OCI-LY1 (cell line): Measurements from ENCODE around the gene PTPRN2.

Source experiments
- H2AFZ ChIP-seq: fragments of 200-600 bp; sonication (generic), shearing (Covaris generic); 2 replicates; pipeline ENCODE4 v1.6.0; 2014; ENCODE audit warnings: antibody characterized with exemption, mild to moderate bottlenecking, low read length
- H3F3A ChIP-seq: fragments of 200-600 bp; sonication (generic), shearing (Covaris generic); 2 replicates; pipeline ENCODE4 v1.6.0; 2014; ENCODE audit warnings: mild to moderate bottlenecking, antibody characterized with exemption, low read length, moderate library complexity; ENCODE audit not compliant: insufficient read depth
- H3K27ac ChIP-seq: fragments of 200-600 bp; sonication (generic); 2 replicates; pipeline ENCODE4 v1.5.1; 2014; ENCODE audit warnings: low read length, mixed run types, mild to moderate bottlenecking, low read depth; ENCODE audit not compliant: poor library complexity, severe bottlenecking
- H3K27me3 ChIP-seq: fragments of 200-600 bp; sonication (generic); 2 replicates; pipeline ENCODE4 v1.6.0; 2014; ENCODE audit warnings: antibody characterized with exemption, mild to moderate bottlenecking, low read length, moderate library complexity; ENCODE audit not compliant: insufficient read depth
- H3K36me3 ChIP-seq: fragments of 200-600 bp; sonication (generic); 2 replicates; pipeline ENCODE4 v1.6.1; 2014; ENCODE audit warnings: mild to moderate bottlenecking, antibody characterized with exemption, low read length, moderate library complexity, mixed read lengths; ENCODE audit not compliant: insufficient read depth
- H3K4me1 ChIP-seq: fragments of 200-600 bp; sonication (generic); 2 replicates; pipeline ENCODE4 v1.5.1; 2014; ENCODE audit warnings: mild to moderate bottlenecking, low read length, moderate library complexity; ENCODE audit not compliant: insufficient read depth, severe bottlenecking
- H3K4me2 ChIP-seq: fragments of 200-600 bp; sonication (generic), shearing (Covaris generic); 2 replicates; pipeline ENCODE4 v1.6.1; 2014; ENCODE audit warnings: low read length
- H3K4me3 ChIP-seq: fragments of 200-600 bp; sonication (generic); 2 replicates; pipeline ENCODE4 v1.5.1; 2014; ENCODE audit warnings: low read length, low read depth, mild to moderate bottlenecking, mixed read lengths; ENCODE audit not compliant: poor library complexity, severe bottlenecking
- H3K79me2 ChIP-seq: fragments of 200-600 bp; shearing (Covaris generic); 2 replicates; pipeline ENCODE4 v1.6.1; 2016; ENCODE audit warnings: mixed run types, low read length, mixed read lengths; ENCODE audit not compliant: insufficient read depth
- H3K9ac ChIP-seq: fragments of 200-600 bp; sonication (generic), shearing (Covaris generic); 2 replicates; pipeline ENCODE4 v1.6.1; 2014; ENCODE audit warnings: mild to moderate bottlenecking, low read length, mixed read lengths
- H3K9me2 ChIP-seq: fragments of 200-600 bp; sonication (generic), shearing (Covaris generic); 2 replicates; pipeline ENCODE4 v1.6.1; 2014; ENCODE audit warnings: low read depth, mild to moderate bottlenecking, low read length, mixed read lengths
- H3K9me3 ChIP-seq: fragments of 200-600 bp; shearing (Covaris generic); 2 replicates; pipeline ENCODE4 v1.6.1; 2014; ENCODE audit warnings: low read length, mixed read lengths
- H4K20me1 ChIP-seq: fragments of 200-600 bp; sonication (generic), shearing (Covaris generic); 2 replicates; pipeline ENCODE4 v1.6.0; 2016; ENCODE audit warnings: mild to moderate bottlenecking, low read length; ENCODE audit not compliant: insufficient read depth
- CTCF ChIP-seq: fragments of 200-600 bp; sonication (generic), shearing (Covaris generic); IDR thresholded peaks from 2 replicates; pipeline ENCODE4 v1.5.1; 2017; ENCODE audit warnings: mild to moderate bottlenecking, antibody characterized with exemption, low read length, moderate library complexity, mixed read lengths
- EZH2 ChIP-seq: fragments of 200-600 bp; sonication (generic), shearing (Covaris generic); IDR thresholded peaks from 2 replicates; pipeline ENCODE4 v1.8.0; 2017; ENCODE audit warnings: borderline replicate concordance, mixed run types, mild to moderate bottlenecking, antibody characterized with exemption, low read length, moderate library complexity, mixed read lengths

Gene PTPRN2

DNA sequence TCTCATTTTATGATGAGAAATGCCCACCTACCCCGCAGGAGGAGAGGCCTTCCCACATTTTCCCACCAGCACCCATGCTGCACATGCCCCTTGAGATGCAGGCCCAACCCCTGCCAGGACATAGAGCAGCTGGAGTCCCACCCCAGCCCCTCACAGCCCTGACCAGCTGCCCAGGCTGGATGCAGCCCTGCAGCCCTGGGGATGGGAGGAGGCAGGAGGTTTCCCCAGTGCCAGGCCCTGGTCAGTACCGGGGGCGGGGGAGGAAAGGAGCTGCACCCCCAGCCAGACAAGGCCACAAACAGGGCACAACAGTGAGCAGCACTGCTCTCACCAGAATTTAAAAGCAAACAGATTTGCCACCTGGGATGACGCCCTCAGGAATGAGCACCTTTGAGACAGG is 196.1 kb downstream of the PTPRN2 start:
- TF ChIP-seq CTCF (no peak), EZH2 (no peak)
- Histone ChIP-seq H3K4me1 (no peaks in the 10 kb centered on the region), H3K9me2 (no peaks in the 10 kb centered on the region), H4K20me1 (no peaks in the 10 kb centered on the region), H3K9me3 (no peaks in the 10 kb centered on the region), H3K27me3 (0 out of 2 replicates have a peak, but pooled peaks cover 5% of the 10 kb centered on the region), H2AFZ (no peak overlapping the region), H3K4me2 (no peak overlapping the region), H3K9ac (no peak overlapping the region), H3K36me3 (no peaks in the 10 kb centered on the region), H3F3A (no peaks in the 10 kb centered on the region), H3K27ac (no peak overlapping the region), H3K79me2 (no peaks in the 10 kb centered on the region), H3K4me3 (no peak overlapping the region)

- no peaks in the 10 kb centered on the region for H3K4me1 ChIP-seq
- no peak overlapping the region for H3K4me2 ChIP-seq
- H3K79me2 ChIP-seq, result no peaks in the 10 kb centered on the region
- H4K20me1 ChIP-seq, result no peaks in the 10 kb centered on the region
- no peak overlapping the region for H3K4me3 ChIP-seq
- H3K27me3 ChIP-seq, result 0 out of 2 replicates have a peak, but pooled peaks cover 5% of the 10 kb centered on the region
- no peaks in the 10 kb centered on the region for H3K9me3 ChIP-seq
- H3K9me2 ChIP-seq, result no peaks in the 10 kb centered on the region
- H3K9ac ChIP-seq, result no peak overlapping the region
- TF ChIP-seq EZH2, result no peak
- no peak for TF ChIP-seq CTCF
- no peaks in the 10 kb centered on the region for H3K36me3 ChIP-seq
- H3K27ac ChIP-seq, result no peak overlapping the region
- H2AFZ ChIP-seq, result no peak overlapping the region
- H3F3A ChIP-seq, result no peaks in the 10 kb centered on the region
Observed at GRCh38 chr7:158391141-158391540, 196.5 kb downstream of the PTPRN2 start.

DNA sequence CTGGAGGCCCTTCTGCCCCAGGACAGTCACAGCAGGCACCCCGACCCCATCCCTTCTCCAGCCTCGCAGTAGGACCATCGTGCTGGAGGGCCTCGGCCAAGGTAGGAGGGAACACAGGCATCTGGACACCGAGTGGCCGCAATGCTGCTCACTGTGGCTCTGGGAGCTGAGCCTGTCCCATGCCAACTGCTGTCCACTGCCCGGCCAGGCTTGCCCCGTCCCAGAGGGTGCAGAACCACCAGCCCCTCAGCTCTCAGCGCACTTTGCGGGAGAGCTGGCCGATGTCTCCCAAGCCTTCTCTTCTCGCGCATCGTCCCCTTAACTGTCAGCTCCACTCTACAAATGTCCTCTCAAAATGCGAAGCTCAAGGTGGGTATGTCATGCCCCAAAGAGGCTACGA is 197.2 kb downstream of the PTPRN2 start:
- no peaks in the 10 kb centered on the region for H3K36me3 ChIP-seq
- H3K9me3 ChIP-seq, result no peaks in the 10 kb centered on the region
- H3K9me2 ChIP-seq, result no peaks in the 10 kb centered on the region
- H3K4me2 ChIP-seq, result no peak overlapping the region
- no peaks in the 10 kb centered on the region for H4K20me1 ChIP-seq
- H3F3A ChIP-seq, result no peaks in the 10 kb centered on the region
- no peak overlapping the region for H3K4me3 ChIP-seq
- TF ChIP-seq EZH2, result no peak
- TF ChIP-seq CTCF, result no peak
- no peaks in the 10 kb centered on the region for H3K4me1 ChIP-seq
- no peak overlapping the region for H3K9ac ChIP-seq
- no peak overlapping the region for H2AFZ ChIP-seq
- H3K27ac ChIP-seq, result no peak overlapping the region
- H3K27me3 ChIP-seq, result 0 out of 2 replicates have a peak, but pooled peaks cover 5% of the 10 kb centered on the region
- no peaks in the 10 kb centered on the region for H3K79me2 ChIP-seq
